ENCODE data around the gene TRAPPC3L. TPM values are rescaled to one million over a fixed set of nuclear protein-coding genes. Genes with fewer than 3 reads are reported as not detected.

Gene TRAPPC3L
- total RNA-seq, 1 donor from 2014 or later = 2.3 TPM

DNA sequence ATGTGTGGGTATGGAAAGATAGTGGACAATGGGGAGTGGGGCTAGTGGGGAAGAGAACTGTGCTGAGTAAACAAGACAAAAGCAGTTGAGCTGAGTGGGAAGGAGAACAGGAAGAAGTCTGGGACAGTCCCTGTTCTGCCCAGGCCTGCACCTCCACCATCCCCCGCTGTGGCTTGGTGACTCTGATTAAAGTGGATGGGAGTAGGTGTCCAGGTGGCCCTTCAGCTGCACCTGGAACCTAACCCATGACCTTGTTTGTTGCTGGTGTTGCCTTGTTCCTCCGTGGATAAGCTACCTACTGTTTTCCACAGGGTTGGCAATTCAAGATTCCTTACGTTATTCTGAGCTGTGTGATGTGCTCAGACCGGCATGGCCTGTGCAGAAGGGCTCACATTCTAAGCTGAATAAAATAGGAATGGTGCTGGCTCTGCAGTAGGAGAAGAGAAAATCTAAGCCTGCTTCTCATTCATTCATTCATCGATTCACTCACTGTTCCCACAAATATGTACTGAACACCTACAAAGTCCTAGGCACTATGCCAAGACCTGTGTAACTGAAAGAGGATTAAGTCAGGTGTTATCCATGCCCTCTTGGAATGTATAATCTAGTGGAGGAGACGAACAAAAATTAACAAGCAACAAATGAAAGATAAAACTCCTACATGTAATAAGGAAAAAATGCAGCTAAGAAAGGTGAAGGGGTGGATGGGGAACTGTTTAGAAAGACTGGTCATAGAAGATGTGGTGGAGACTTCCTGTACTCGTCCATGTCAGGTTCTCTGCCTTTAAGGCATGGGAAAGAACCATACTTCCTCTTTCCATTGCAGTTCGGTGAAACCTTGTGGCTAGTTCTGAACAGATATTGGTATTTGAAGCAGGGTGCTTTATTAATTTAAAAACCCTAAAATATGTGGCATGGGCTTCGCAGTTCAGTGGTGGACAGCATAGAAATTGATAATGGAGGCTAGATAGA is 94.4 kb downstream of the TRAPPC3L start:
- Mint-ChIP-seq H3K27ac (peak overlapping the region; percentile 49), H3K4me3 (no peak overlapping the region), H3K4me1 (peaks cover 39% of the 10 kb centered on the region), H3K36me3 (no peaks in the 10 kb centered on the region), H3K9me3 (no peaks in the 10 kb centered on the region), H3K27me3 (ENCODE audit: low read depth) (no peaks in the 10 kb centered on the region)
- no peak for DNase-seq (ENCODE audit: low spot score in 2 of 2, unreplicated experiment in 2 of 2)
- TF ChIP-seq, protein P1, sequence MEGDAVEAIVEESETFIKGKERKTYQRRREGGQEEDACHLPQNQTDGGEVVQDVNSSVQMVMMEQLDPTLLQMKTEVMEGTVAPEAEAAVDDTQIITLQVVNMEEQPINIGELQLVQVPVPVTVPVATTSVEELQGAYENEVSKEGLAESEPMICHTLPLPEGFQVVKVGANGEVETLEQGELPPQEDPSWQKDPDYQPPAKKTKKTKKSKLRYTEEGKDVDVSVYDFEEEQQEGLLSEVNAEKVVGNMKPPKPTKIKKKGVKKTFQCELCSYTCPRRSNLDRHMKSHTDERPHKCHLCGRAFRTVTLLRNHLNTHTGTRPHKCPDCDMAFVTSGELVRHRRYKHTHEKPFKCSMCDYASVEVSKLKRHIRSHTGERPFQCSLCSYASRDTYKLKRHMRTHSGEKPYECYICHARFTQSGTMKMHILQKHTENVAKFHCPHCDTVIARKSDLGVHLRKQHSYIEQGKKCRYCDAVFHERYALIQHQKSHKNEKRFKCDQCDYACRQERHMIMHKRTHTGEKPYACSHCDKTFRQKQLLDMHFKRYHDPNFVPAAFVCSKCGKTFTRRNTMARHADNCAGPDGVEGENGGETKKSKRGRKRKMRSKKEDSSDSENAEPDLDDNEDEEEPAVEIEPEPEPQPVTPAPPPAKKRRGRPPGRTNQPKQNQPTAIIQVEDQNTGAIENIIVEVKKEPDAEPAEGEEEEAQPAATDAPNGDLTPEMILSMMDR (IDR thresholded peaks at IDR 0.05; ENCODE audit: unreplicated experiment) = no peak

DNA sequence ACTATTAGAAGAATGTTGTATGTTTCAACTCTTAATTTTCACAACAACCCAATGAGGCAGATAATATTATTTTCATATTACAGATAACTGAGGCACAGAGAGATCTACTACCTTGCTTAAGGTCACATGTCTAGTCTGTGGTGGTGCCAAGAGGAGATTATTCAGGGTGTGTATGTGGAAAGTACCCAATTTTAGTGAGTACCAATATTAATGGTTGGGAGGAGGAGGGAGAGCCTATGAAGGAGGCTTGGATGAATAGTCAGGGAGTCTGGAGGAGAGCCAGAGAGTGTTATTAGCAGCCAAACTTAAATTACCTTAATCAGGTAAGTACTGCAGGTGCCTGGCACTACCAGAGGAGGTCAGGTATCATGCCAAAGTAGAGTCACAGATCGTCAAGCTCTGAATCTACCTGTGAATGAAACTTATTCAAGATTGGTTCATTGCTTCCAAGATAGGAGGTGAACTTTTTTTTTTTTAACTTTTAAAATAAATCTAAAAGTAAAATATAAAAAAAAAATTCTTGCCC is 95.2 kb downstream of the TRAPPC3L start:
- Mint-ChIP-seq H3K27ac (no peak overlapping the region), H3K4me1 (peaks cover 39% of the 10 kb centered on the region), H3K9me3 (no peaks in the 10 kb centered on the region), H3K27me3 (ENCODE audit: low read depth) (no peaks in the 10 kb centered on the region), H3K36me3 (no peaks in the 10 kb centered on the region), H3K4me3 (no peak overlapping the region)
- TF ChIP-seq, protein P1 (IDR thresholded peaks at IDR 0.05; ENCODE audit: unreplicated experiment) = no peak
- no peak for DNase-seq (ENCODE audit: low spot score in 2 of 2, unreplicated experiment in 2 of 2)

DNA sequence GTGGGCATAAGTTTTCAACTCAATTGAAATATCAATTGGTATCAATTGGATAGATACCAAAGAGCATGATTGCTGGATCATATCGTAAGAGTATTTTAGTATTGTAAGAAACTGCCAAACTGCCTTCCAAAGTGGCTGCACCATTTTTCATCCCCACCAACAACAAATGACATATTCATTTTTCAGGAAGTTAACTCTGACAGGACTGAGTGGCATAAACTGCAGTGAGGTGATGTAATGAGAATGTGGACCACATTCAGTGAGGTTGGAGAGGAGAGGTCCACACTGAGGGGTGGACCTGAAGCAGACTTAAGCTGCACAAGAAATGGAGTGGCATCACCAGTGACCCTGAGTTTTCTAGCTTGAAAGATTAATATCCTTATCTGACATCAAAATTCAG is 95.9 kb downstream of the TRAPPC3L start:
- no peak for DNase-seq (ENCODE audit: low spot score in 2 of 2, unreplicated experiment in 2 of 2)
- H3K27me3 Mint-ChIP-seq (ENCODE audit: low read depth) = no peaks in the 10 kb centered on the region
- no peak overlapping the region for H3K4me3 Mint-ChIP-seq
- no peak overlapping the region for H3K27ac Mint-ChIP-seq
- no peaks in the 10 kb centered on the region for H3K9me3 Mint-ChIP-seq
- H3K4me1 Mint-ChIP-seq = peaks cover 39% of the 10 kb centered on the region
- H3K36me3 Mint-ChIP-seq = no peaks in the 10 kb centered on the region
- TF ChIP-seq, protein P1 (IDR thresholded peaks at IDR 0.05; ENCODE audit: unreplicated experiment) = no peak

DNA sequence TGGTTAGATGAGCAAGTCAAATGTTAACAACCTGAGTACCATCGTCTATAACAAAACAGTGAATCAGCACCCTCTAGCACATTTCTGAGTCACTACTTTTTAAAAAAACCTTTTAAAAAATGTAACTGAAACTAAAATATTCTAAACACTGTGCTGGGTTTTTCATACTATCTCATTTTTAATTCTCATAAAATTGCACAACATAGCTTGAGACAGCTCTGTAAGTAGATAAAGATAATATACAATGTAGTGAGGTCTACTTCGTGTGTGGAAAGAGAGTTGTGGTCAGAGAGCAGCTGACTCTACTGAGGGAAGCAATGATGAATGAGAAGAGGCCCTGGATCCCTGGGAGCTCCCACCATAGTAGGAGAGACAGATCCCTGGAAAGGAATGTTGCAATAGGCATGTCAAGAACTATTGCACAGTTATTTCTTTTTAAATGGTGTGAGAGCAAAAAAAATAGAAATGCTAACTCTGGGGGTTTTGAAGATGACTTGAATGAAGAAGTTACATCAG is 97.9 kb downstream of the TRAPPC3L start:
- no peaks in the 10 kb centered on the region for H3K9me3 Mint-ChIP-seq
- TF ChIP-seq, protein P1 (IDR thresholded peaks at IDR 0.05; ENCODE audit: unreplicated experiment) = no peak
- H3K36me3 Mint-ChIP-seq = no peaks in the 10 kb centered on the region
- DNase-seq (ENCODE audit: low spot score in 2 of 2, unreplicated experiment in 2 of 2) = no peak
- H3K27me3 Mint-ChIP-seq (ENCODE audit: low read depth) = no peaks in the 10 kb centered on the region
- peaks cover 53% of the 10 kb centered on the region for H3K4me1 Mint-ChIP-seq
- no peak overlapping the region for H3K4me3 Mint-ChIP-seq
- peak overlapping the region; percentile 55 for H3K27ac Mint-ChIP-seq

DNA sequence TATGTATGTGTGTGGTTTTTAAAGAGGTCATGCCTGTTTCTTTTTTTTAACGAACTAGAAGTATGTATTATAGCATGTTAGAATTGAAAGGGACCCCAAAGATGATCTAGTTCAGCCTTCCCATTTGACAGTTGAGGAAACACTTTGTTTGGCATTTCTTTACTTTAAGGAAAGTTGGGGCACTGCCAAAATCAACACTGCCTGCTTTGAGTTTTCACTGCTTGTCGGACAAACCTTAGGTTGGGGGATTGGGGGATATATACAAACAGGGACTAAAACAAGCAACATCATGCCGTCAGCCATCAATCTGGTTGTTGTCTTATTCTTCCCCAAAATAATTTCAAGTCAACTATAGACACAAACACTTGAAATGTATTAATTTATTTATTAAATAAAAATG is 98.4 kb downstream of the TRAPPC3L start:
- Mint-ChIP-seq H3K9me3 (no peaks in the 10 kb centered on the region), H3K27ac (peak overlapping the region; percentile 32), H3K4me1 (peaks cover 53% of the 10 kb centered on the region), H3K27me3 (ENCODE audit: low read depth) (no peaks in the 10 kb centered on the region), H3K36me3 (no peaks in the 10 kb centered on the region), H3K4me3 (no peak overlapping the region)
- DNase-seq (ENCODE audit: low spot score in 2 of 2, unreplicated experiment in 2 of 2) = no peak
- TF ChIP-seq, protein P1 (IDR thresholded peaks at IDR 0.05; ENCODE audit: unreplicated experiment) = no peak

All from mesothelial cell of epicardium (in vitro differentiated cells).